ENCODE results near the gene MVD. TPM values are rescaled to one million over a fixed set of nuclear protein-coding genes. Genes with fewer than 3 reads are reported as not detected.

MVD gene
- total and polyA plus RNA-seq, 2 of the 13 experiments (the other 11 are each of a cell fraction or from before 2014, with no cell fraction given): 28.1 to 187 TPM

DNA sequence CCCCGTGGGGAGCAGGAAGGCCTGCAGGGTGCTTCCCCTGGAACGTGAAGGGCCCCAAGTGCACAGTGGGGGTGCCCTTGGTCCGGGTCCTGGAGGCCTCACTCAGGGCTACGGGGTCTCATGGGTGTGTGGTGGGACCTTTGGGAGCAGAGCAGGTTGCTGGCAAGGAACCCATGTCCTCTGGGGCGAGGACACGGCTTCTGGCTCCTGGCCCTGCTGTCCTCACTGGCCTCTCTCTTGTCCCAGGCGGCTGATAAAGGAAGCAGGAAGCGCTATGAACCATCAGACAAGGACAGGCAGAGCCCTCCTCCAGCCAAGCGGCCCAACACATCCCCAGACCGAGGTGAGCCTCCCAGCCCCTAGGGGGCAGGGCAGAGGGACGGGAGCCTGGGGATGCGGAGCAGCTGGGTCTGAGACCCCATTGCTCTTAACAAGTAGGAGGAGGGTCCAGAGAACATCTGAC, 34.3 kb downstream of the MVD start (continued):
- TF ChIP-seq SRSF9 (IDR thresholded peaks at IDR 0.05; ENCODE audit: borderline replicate concordance, insufficient read depth, low read depth, low read length, poor library complexity, severe bottlenecking): no peak
- TF ChIP-seq TSC22D2 (CRISPR knock-in tag; IDR thresholded peaks at IDR 0.05; ENCODE audit: borderline replicate concordance): no peak
- TF ChIP-seq, protein P1, sequence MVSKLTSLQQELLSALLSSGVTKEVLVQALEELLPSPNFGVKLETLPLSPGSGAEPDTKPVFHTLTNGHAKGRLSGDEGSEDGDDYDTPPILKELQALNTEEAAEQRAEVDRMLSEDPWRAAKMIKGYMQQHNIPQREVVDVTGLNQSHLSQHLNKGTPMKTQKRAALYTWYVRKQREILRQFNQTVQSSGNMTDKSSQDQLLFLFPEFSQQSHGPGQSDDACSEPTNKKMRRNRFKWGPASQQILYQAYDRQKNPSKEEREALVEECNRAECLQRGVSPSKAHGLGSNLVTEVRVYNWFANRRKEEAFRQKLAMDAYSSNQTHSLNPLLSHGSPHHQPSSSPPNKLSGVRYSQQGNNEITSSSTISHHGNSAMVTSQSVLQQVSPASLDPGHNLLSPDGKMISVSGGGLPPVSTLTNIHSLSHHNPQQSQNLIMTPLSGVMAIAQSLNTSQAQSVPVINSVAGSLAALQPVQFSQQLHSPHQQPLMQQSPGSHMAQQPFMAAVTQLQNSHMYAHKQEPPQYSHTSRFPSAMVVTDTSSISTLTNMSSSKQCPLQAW (CRISPR knock-in tag; IDR thresholded peaks at IDR 0.05): peak; percentile 63
- TF ChIP-seq ZSCAN31 (CRISPR knock-in tag; IDR thresholded peaks at IDR 0.05; ENCODE audit: low read depth): 0 out of 2 replicates have a peak, but pooled peaks have one; percentile 31
- TF ChIP-seq FOXA1 (IDR thresholded peaks at IDR 0.05): no peak
- no peak for TF ChIP-seq FOXA1 (CRISPR knock-in tag; IDR thresholded peaks at IDR 0.05)
- TF ChIP-seq, protein P2, sequence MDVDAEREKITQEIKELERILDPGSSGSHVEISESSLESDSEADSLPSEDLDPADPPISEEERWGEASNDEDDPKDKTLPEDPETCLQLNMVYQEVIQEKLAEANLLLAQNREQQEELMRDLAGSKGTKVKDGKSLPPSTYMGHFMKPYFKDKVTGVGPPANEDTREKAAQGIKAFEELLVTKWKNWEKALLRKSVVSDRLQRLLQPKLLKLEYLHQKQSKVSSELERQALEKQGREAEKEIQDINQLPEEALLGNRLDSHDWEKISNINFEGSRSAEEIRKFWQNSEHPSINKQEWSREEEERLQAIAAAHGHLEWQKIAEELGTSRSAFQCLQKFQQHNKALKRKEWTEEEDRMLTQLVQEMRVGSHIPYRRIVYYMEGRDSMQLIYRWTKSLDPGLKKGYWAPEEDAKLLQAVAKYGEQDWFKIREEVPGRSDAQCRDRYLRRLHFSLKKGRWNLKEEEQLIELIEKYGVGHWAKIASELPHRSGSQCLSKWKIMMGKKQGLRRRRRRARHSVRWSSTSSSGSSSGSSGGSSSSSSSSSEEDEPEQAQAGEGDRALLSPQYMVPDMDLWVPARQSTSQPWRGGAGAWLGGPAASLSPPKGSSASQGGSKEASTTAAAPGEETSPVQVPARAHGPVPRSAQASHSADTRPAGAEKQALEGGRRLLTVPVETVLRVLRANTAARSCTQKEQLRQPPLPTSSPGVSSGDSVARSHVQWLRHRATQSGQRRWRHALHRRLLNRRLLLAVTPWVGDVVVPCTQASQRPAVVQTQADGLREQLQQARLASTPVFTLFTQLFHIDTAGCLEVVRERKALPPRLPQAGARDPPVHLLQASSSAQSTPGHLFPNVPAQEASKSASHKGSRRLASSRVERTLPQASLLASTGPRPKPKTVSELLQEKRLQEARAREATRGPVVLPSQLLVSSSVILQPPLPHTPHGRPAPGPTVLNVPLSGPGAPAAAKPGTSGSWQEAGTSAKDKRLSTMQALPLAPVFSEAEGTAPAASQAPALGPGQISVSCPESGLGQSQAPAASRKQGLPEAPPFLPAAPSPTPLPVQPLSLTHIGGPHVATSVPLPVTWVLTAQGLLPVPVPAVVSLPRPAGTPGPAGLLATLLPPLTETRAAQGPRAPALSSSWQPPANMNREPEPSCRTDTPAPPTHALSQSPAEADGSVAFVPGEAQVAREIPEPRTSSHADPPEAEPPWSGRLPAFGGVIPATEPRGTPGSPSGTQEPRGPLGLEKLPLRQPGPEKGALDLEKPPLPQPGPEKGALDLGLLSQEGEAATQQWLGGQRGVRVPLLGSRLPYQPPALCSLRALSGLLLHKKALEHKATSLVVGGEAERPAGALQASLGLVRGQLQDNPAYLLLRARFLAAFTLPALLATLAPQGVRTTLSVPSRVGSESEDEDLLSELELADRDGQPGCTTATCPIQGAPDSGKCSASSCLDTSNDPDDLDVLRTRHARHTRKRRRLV (CRISPR knock-in tag; IDR thresholded peaks at IDR 0.05): no peak
- TF ChIP-seq, protein P3, sequence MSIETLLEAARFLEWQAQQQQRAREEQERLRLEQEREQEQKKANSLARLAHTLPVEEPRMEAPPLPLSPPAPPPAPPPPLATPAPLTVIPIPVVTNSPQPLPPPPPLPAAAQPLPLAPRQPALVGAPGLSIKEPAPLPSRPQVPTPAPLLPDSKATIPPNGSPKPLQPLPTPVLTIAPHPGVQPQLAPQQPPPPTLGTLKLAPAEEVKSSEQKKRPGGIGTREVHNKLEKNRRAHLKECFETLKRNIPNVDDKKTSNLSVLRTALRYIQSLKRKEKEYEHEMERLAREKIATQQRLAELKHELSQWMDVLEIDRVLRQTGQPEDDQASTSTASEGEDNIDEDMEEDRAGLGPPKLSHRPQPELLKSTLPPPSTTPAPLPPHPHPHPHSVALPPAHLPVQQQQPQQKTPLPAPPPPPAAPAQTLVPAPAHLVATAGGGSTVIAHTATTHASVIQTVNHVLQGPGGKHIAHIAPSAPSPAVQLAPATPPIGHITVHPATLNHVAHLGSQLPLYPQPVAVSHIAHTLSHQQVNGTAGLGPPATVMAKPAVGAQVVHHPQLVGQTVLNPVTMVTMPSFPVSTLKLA (IDR thresholded peaks at IDR 0.05): no peak
- TF ChIP-seq JUND (CRISPR knock-in tag; IDR thresholded peaks at IDR 0.05): no peak
- TF ChIP-seq ZKSCAN5 (CRISPR knock-in tag; IDR thresholded peaks at IDR 0.05): no peak
- TF ChIP-seq SALL2 (CRISPR knock-in tag; IDR thresholded peaks at IDR 0.05): no peak
- TF ChIP-seq ZNF891 (CRISPR knock-in tag; IDR thresholded peaks at IDR 0.05): no peak
- TF ChIP-seq, protein P4, sequence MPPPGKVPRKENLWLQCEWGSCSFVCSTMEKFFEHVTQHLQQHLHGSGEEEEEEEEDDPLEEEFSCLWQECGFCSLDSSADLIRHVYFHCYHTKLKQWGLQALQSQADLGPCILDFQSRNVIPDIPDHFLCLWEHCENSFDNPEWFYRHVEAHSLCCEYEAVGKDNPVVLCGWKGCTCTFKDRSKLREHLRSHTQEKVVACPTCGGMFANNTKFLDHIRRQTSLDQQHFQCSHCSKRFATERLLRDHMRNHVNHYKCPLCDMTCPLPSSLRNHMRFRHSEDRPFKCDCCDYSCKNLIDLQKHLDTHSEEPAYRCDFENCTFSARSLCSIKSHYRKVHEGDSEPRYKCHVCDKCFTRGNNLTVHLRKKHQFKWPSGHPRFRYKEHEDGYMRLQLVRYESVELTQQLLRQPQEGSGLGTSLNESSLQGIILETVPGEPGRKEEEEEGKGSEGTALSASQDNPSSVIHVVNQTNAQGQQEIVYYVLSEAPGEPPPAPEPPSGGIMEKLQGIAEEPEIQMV (CRISPR knock-in tag; IDR thresholded peaks at IDR 0.05; ENCODE audit: low read depth): no peak
- no peak for TF ChIP-seq ZZZ3 (CRISPR knock-in tag; IDR thresholded peaks at IDR 0.05; ENCODE audit: borderline replicate concordance)
- TF ChIP-seq ZFP41 (CRISPR knock-in tag; IDR thresholded peaks at IDR 0.05; ENCODE audit: borderline replicate concordance): no peak
- TF ChIP-seq AGO1 (IDR thresholded peaks at IDR 0.05; ENCODE audit: low read depth, low read length, poor library complexity, severe bottlenecking): no peak
- no peak for TF ChIP-seq DPF2 (CRISPR knock-in tag; IDR thresholded peaks at IDR 0.05; ENCODE audit: borderline replicate concordance, low read depth)
- no peak for TF ChIP-seq ZNF562 (CRISPR knock-in tag; IDR thresholded peaks at IDR 0.05; ENCODE audit: borderline replicate concordance)
- no peak; the same call in 1 of the 2 replicates for TF ChIP-seq HOXA3 (CRISPR knock-in tag; IDR thresholded peaks at IDR 0.05)
- no peak for TF ChIP-seq ZNF570 (CRISPR knock-in tag; IDR thresholded peaks at IDR 0.05; ENCODE audit: borderline replicate concordance)
- TF ChIP-seq ZNF766 (CRISPR knock-in tag; IDR thresholded peaks at IDR 0.05; ENCODE audit: borderline replicate concordance): no peak

All from HepG2 (cell line).